ENCODE measurements around the gene DIAPH3. TPM values are rescaled to one million over a fixed set of nuclear protein-coding genes. Genes with fewer than 3 reads are reported as not detected.
A peak's percentile ranks its signal among the peaks of the same experiment; 100 is the strongest.

DIAPH3 gene
- total and polyA plus RNA-seq, 9 donors, result 4.3 to 12.4 (median 7.9) TPM

- WGBS (ENCODE audit: insufficient coverage), result no CpG with 5 or more reads among the region's 3 CpGs
- Histone ChIP-seq H3K9me3 (replicated peaks; ENCODE audit: control insufficient read depth, low read depth, low read length) (no peaks in the 10 kb centered on the region), H3K4me3 (ENCODE audit: low read length) (no peak overlapping the region), H3K4me1 (ENCODE audit: control insufficient read depth, insufficient read depth, low read length) (no peaks in the 10 kb centered on the region), H3K36me3 (ENCODE audit: control insufficient read depth, insufficient read depth, low read length) (no peaks in the 10 kb centered on the region), H3K27me3 (ENCODE audit: control insufficient read depth, insufficient read depth, low read length) (no peaks in the 10 kb centered on the region), H3K27ac (ENCODE audit: low read length) (no peak overlapping the region)
- no peak for DNase-seq
Measured at GRCh38 chr13:59865398-59865797, 298.3 kb downstream of the DIAPH3 start.

- no peaks in the 10 kb centered on the region for H3K36me3 ChIP-seq (ENCODE audit: control insufficient read depth, insufficient read depth, low read length)
- no peaks in the 10 kb centered on the region for H3K27me3 ChIP-seq (ENCODE audit: control insufficient read depth, insufficient read depth, low read length)
- no peak overlapping the region for H3K4me3 ChIP-seq (ENCODE audit: low read length)
- no peaks in the 10 kb centered on the region for H3K4me1 ChIP-seq (ENCODE audit: control insufficient read depth, insufficient read depth, low read length)
- H3K9me3 ChIP-seq (replicated peaks; ENCODE audit: control insufficient read depth, low read depth, low read length), result no peaks in the 10 kb centered on the region
- no CpG with 5 or more reads among the region's 1 CpG for WGBS (ENCODE audit: insufficient coverage)
- H3K27ac ChIP-seq (ENCODE audit: low read length), result no peak overlapping the region
- DNase-seq, result no peak
Measured at GRCh38 chr13:59863621-59864020, 300.1 kb downstream of the DIAPH3 start.

GRCh38 chr13:59861676-59862075 lies 302.1 kb downstream of the DIAPH3 start:
- WGBS (ENCODE audit: insufficient coverage), result no CpG with 5 or more reads among the region's 4 CpGs
- H3K27ac ChIP-seq (ENCODE audit: low read length), result no peak overlapping the region
- peak; percentile 12 for DNase-seq

GRCh38 chr13:59856281-59856810 lies 307.4 kb downstream of the DIAPH3 start:
- Histone ChIP-seq H3K36me3 (ENCODE audit: control insufficient read depth, insufficient read depth, low read length) (no peaks in the 10 kb centered on the region), H3K4me3 (ENCODE audit: low read length) (no peak overlapping the region), H3K27me3 (ENCODE audit: control insufficient read depth, insufficient read depth, low read length) (no peaks in the 10 kb centered on the region), H3K27ac (ENCODE audit: low read length) (no peak overlapping the region), H3K9me3 (replicated peaks; ENCODE audit: control insufficient read depth, low read depth, low read length) (no peaks in the 10 kb centered on the region), H3K4me1 (ENCODE audit: control insufficient read depth, insufficient read depth, low read length) (no peaks in the 10 kb centered on the region)
- DNase-seq, result no peak

More at GRCh38 chr13:59861676-59862075, 302.1 kb downstream of the DIAPH3 start:
- no peaks in the 10 kb centered on the region for H3K4me1 ChIP-seq (ENCODE audit: control insufficient read depth, insufficient read depth, low read length)
- H3K36me3 ChIP-seq (ENCODE audit: control insufficient read depth, insufficient read depth, low read length), result no peaks in the 10 kb centered on the region
- no peak overlapping the region for H3K4me3 ChIP-seq (ENCODE audit: low read length)
- H3K9me3 ChIP-seq (replicated peaks; ENCODE audit: control insufficient read depth, low read depth, low read length), result no peaks in the 10 kb centered on the region
- H3K27me3 ChIP-seq (ENCODE audit: control insufficient read depth, insufficient read depth, low read length), result no peaks in the 10 kb centered on the region

- Histone ChIP-seq H3K27ac (ENCODE audit: low read length) (no peak overlapping the region), H3K36me3 (ENCODE audit: control insufficient read depth, insufficient read depth, low read length) (no peaks in the 10 kb centered on the region), H3K4me1 (ENCODE audit: control insufficient read depth, insufficient read depth, low read length) (no peaks in the 10 kb centered on the region), H3K27me3 (ENCODE audit: control insufficient read depth, insufficient read depth, low read length) (no peaks in the 10 kb centered on the region), H3K4me3 (ENCODE audit: low read length) (no peak overlapping the region), H3K9me3 (replicated peaks; ENCODE audit: control insufficient read depth, low read depth, low read length) (peaks cover 3% of the 10 kb centered on the region)
- WGBS (ENCODE audit: insufficient coverage), result no CpG with 5 or more reads among the region's 2 CpGs
- no peak for DNase-seq
Measured at GRCh38 chr13:59846845-59847620, 316.7 kb downstream of the DIAPH3 start.

- Histone ChIP-seq H3K4me3 (ENCODE audit: low read length) (no peak overlapping the region), H3K27ac (ENCODE audit: low read length) (no peak overlapping the region), H3K36me3 (ENCODE audit: control insufficient read depth, insufficient read depth, low read length) (no peaks in the 10 kb centered on the region), H3K4me1 (ENCODE audit: control insufficient read depth, insufficient read depth, low read length) (no peaks in the 10 kb centered on the region), H3K27me3 (ENCODE audit: control insufficient read depth, insufficient read depth, low read length) (no peaks in the 10 kb centered on the region), H3K9me3 (replicated peaks; ENCODE audit: control insufficient read depth, low read depth, low read length) (no peaks in the 10 kb centered on the region)
- no peak for DNase-seq
- 100% methylated on average over 1 of the region's 3 CpGs for WGBS (ENCODE audit: insufficient coverage)
Measured at GRCh38 chr13:59843040-59843439, 320.7 kb downstream of the DIAPH3 start.

GRCh38 chr13:59842507-59842906 lies 321.2 kb downstream of the DIAPH3 start:
- Histone ChIP-seq H3K9me3 (replicated peaks; ENCODE audit: control insufficient read depth, low read depth, low read length) (no peaks in the 10 kb centered on the region), H3K4me3 (ENCODE audit: low read length) (no peak overlapping the region), H3K4me1 (ENCODE audit: control insufficient read depth, insufficient read depth, low read length) (no peaks in the 10 kb centered on the region), H3K27ac (ENCODE audit: low read length) (no peak overlapping the region), H3K27me3 (ENCODE audit: control insufficient read depth, insufficient read depth, low read length) (no peaks in the 10 kb centered on the region), H3K36me3 (ENCODE audit: control insufficient read depth, insufficient read depth, low read length) (no peaks in the 10 kb centered on the region)
- WGBS (ENCODE audit: insufficient coverage), result 88% methylated on average over 1 of the region's 4 CpGs
- no peak for DNase-seq

- H3K27me3 ChIP-seq (ENCODE audit: control insufficient read depth, insufficient read depth, low read length), result no peaks in the 10 kb centered on the region
- DNase-seq, result no peak
- no peak overlapping the region for H3K27ac ChIP-seq (ENCODE audit: low read length)
- no peaks in the 10 kb centered on the region for H3K36me3 ChIP-seq (ENCODE audit: control insufficient read depth, insufficient read depth, low read length)
- WGBS (ENCODE audit: insufficient coverage), result no CpG with 5 or more reads among the region's 2 CpGs
- no peaks in the 10 kb centered on the region for H3K4me1 ChIP-seq (ENCODE audit: control insufficient read depth, insufficient read depth, low read length)
- no peaks in the 10 kb centered on the region for H3K9me3 ChIP-seq (replicated peaks; ENCODE audit: control insufficient read depth, low read depth, low read length)
- no peak overlapping the region for H3K4me3 ChIP-seq (ENCODE audit: low read length)
Measured at GRCh38 chr13:59839186-59839585, 324.5 kb downstream of the DIAPH3 start.

GRCh38 chr13:59837101-59837500 lies 326.6 kb downstream of the DIAPH3 start:
- no peaks in the 10 kb centered on the region for H3K4me1 ChIP-seq (ENCODE audit: control insufficient read depth, insufficient read depth, low read length)
- H3K9me3 ChIP-seq (replicated peaks; ENCODE audit: control insufficient read depth, low read depth, low read length), result no peaks in the 10 kb centered on the region
- no peaks in the 10 kb centered on the region for H3K36me3 ChIP-seq (ENCODE audit: control insufficient read depth, insufficient read depth, low read length)
- WGBS (ENCODE audit: insufficient coverage), result no CpG with 5 or more reads among the region's 3 CpGs
- H3K27me3 ChIP-seq (ENCODE audit: control insufficient read depth, insufficient read depth, low read length), result no peaks in the 10 kb centered on the region
- no peak overlapping the region for H3K27ac ChIP-seq (ENCODE audit: low read length)
- H3K4me3 ChIP-seq (ENCODE audit: low read length), result no peak overlapping the region
- no peak for DNase-seq

GRCh38 chr13:59835569-59835968 lies 328.2 kb downstream of the DIAPH3 start:
- H3K27ac ChIP-seq (ENCODE audit: low read length), result no peak overlapping the region
- H3K4me1 ChIP-seq (ENCODE audit: control insufficient read depth, insufficient read depth, low read length), result no peaks in the 10 kb centered on the region
- H3K36me3 ChIP-seq (ENCODE audit: control insufficient read depth, insufficient read depth, low read length), result no peaks in the 10 kb centered on the region
- H3K9me3 ChIP-seq (replicated peaks; ENCODE audit: control insufficient read depth, low read depth, low read length), result no peaks in the 10 kb centered on the region
- WGBS (ENCODE audit: insufficient coverage), result no CpG with 5 or more reads among the region's 2 CpGs
- H3K4me3 ChIP-seq (ENCODE audit: low read length), result no peak overlapping the region
- DNase-seq, result no peak
- no peaks in the 10 kb centered on the region for H3K27me3 ChIP-seq (ENCODE audit: control insufficient read depth, insufficient read depth, low read length)
